HepG2 (cell line): Measurements from ENCODE around the gene TSLP. TPM values are rescaled to one million over a fixed set of nuclear protein-coding genes. Genes with fewer than 3 reads are reported as not detected.

ENCODE experiments used
- ARNTL ChIP-seq: sonication (generic); formaldehyde crosslinking; IDR thresholded peaks from 2 replicates; pipeline ENCODE4 v1.4.0; 2020; ENCODE audit warnings: mild to moderate bottlenecking, missing genetic modification reagents
- ELF1 ChIP-seq: sonication (generic); formaldehyde crosslinking; IDR thresholded peaks from 2 replicates; pipeline ENCODE4 v1.4.0; 2020; ENCODE audit warnings: missing genetic modification reagents
- ETV5 ChIP-seq: IDR thresholded peaks from 2 replicates; pipeline ENCODE4 v1.6.1; 2018; ENCODE audit warnings: missing biosample characterization, missing genetic modification reagents, inconsistent platforms, borderline replicate concordance
- EZH2 ChIP-seq: conservative IDR thresholded peaks from 2 replicates; pipeline ENCODE4 v1.6.1; 2012; ENCODE audit warnings: mild to moderate bottlenecking, low read depth, low read length, moderate library complexity
- IRF1 ChIP-seq: sonication (generic); formaldehyde crosslinking; IDR thresholded peaks from 2 replicates; pipeline ENCODE4 v1.4.0; 2020; ENCODE audit warnings: low read depth, mild to moderate bottlenecking, missing genetic modification reagents
- KDM6A ChIP-seq: IDR thresholded peaks from 2 replicates; pipeline ENCODE4 v1.6.1; 2016; ENCODE audit warnings: low read depth
- KLF13 ChIP-seq: sonication (generic); formaldehyde crosslinking; IDR thresholded peaks from 2 replicates; pipeline ENCODE4 v1.4.0; 2020; ENCODE audit warnings: mild to moderate bottlenecking, missing genetic modification reagents
- KLF15 ChIP-seq: sonication (generic); formaldehyde crosslinking; IDR thresholded peaks from 2 replicates; pipeline ENCODE4 v1.8.1; 2023; ENCODE audit warnings: borderline replicate concordance, mild to moderate bottlenecking, inconsistent platforms, missing genetic modification reagents, mixed read lengths
- NR2C2 ChIP-seq: sonication (generic); formaldehyde crosslinking; IDR thresholded peaks from 2 replicates; pipeline ENCODE4 v1.4.0; 2020; ENCODE audit warnings: missing genetic modification reagents, mild to moderate bottlenecking, moderate library complexity, borderline replicate concordance
- REPIN1 ChIP-seq: sonication (generic); formaldehyde crosslinking; IDR thresholded peaks from 2 replicates; pipeline ENCODE4 v1.8.0; 2022; ENCODE audit warnings: missing genetic modification reagents, low read depth, mild to moderate bottlenecking, borderline replicate concordance
- SIX4 ChIP-seq: sonication (generic); formaldehyde crosslinking; IDR thresholded peaks from 2 replicates; pipeline ENCODE4 v1.4.0; 2020; ENCODE audit warnings: missing genetic modification reagents
- TMF1 ChIP-seq: sonication (generic); formaldehyde crosslinking; IDR thresholded peaks from 2 replicates; pipeline ENCODE4 v1.8.1; 2022; ENCODE audit warnings: low read depth, missing genetic modification reagents
- ZBTB26 ChIP-seq: IDR thresholded peaks from 2 replicates; pipeline ENCODE4 v1.6.1; 2016; ENCODE audit warnings: missing compliant biosample characterization, missing genetic modification reagents, borderline replicate concordance
- ZNF232 ChIP-seq: sonication (generic); formaldehyde crosslinking; IDR thresholded peaks from 2 replicates; pipeline ENCODE4 v1.4.0; 2020; ENCODE audit warnings: missing genetic modification reagents, borderline replicate concordance
- ZNF331 ChIP-seq: sonication (generic); formaldehyde crosslinking; IDR thresholded peaks from 2 replicates; pipeline ENCODE4 v1.4.0; 2020; ENCODE audit warnings: missing genetic modification reagents
- ZNF572 ChIP-seq: sonication (generic); formaldehyde crosslinking; IDR thresholded peaks from 2 replicates; pipeline ENCODE4 v1.5.1; 2020; ENCODE audit warnings: mild to moderate bottlenecking, missing genetic modification reagents
- ZNF784 ChIP-seq: sonication (generic); formaldehyde crosslinking; IDR thresholded peaks from 2 replicates; pipeline ENCODE4 v1.5.1; 2020; ENCODE audit warnings: missing genetic modification reagents, mild to moderate bottlenecking, borderline replicate concordance
- polyA plus RNA-seq, 8 experiments: library from polyadenylated mRNA; depleted of rRNA in 3 of 8; stranded (reverse) in 7 of 8; unstranded in 1 of 8; fragments of >200 nt; fragmentation: Illumina TruSeq in 4 of 8; extraction: Trizol in 4 of 8; gene quantifications; 2 replicates each; pipeline versions ENCODE4 v1.2.1 to v1.2.3, GENCODE V29; 2011 to 2016; ENCODE audit warnings: low read depth in 4 of 8, missing spikeins in 1 of 8, mixed read lengths in 1 of 8; ENCODE audit not compliant: insufficient read depth in 1 of 8
- total RNA-seq, 5 experiments: library from RNA; depleted of rRNA; stranded (reverse); fragments of >200 nt; fragmentation: Illumina TruSeq; extraction: Trizol; gene quantifications; 2 replicates each; pipeline ENCODE4 v1.2.3, GENCODE V29; 2016; ENCODE audit warnings: low read depth in 1 of 5
- TF ChIP-seq, protein P1 (sequence below): IDR thresholded peaks from 2 replicates; pipeline ENCODE4 v1.6.1; 2016; ENCODE audit warnings: missing genetic modification reagents, missing compliant biosample characterization
- TF ChIP-seq, protein P2 (sequence below): sonication (generic); formaldehyde crosslinking; conservative IDR thresholded peaks from 2 replicates; pipeline ENCODE4 v1.8.0; 2022; ENCODE audit warnings: mild to moderate bottlenecking, moderate library complexity, missing genetic modification reagents
- TF ChIP-seq, protein P3 (sequence below): sonication (generic); formaldehyde crosslinking; conservative IDR thresholded peaks from 2 replicates; pipeline ENCODE4 v1.4.0; 2020; ENCODE audit warnings: mild to moderate bottlenecking, missing genetic modification reagents, moderate library complexity

The TSLP gene
- total and polyA plus RNA-seq, 2 of the 13 experiments (the other 11 are each of a cell fraction or from before 2014, with no cell fraction given): not detected

- TF ChIP-seq SIX4 (CRISPR knock-in tag) (peak; percentile 80), KLF13 (CRISPR knock-in tag) (peak; percentile 78), ELF1 (CRISPR knock-in tag) (peak; percentile 91), EZH2 (no peak), REPIN1 (CRISPR knock-in tag) (peak; percentile 99), ARNTL (CRISPR knock-in tag) (peak; percentile 81), TMF1 (CRISPR knock-in tag) (peak; percentile 98), ZBTB26 (CRISPR knock-in tag) (peak; percentile 91), NR2C2 (CRISPR knock-in tag) (peak; percentile 86), IRF1 (peak; percentile 78; the same call in 1 of the 2 replicates), KDM6A (CRISPR knock-in tag) (0 out of 2 replicates have a peak, but pooled peaks have one; percentile 42), KLF15 (CRISPR knock-in tag) (peak; percentile 71; the same call in 1 of the 2 replicates), ETV5 (CRISPR knock-in tag) (peak; percentile 88), ZNF784 (CRISPR knock-in tag) (peak; percentile 99), ZNF572 (CRISPR knock-in tag) (peak; percentile 81; the same call in 1 of the 2 replicates), ZNF331 (CRISPR knock-in tag) (peak; percentile 97), ZNF232 (CRISPR knock-in tag) (peak; percentile 93)
- TF ChIP-seq, protein P1, sequence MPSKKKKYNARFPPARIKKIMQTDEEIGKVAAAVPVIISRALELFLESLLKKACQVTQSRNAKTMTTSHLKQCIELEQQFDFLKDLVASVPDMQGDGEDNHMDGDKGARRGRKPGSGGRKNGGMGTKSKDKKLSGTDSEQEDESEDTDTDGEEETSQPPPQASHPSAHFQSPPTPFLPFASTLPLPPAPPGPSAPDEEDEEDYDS (CRISPR knock-in tag): peak; percentile 79
- TF ChIP-seq, protein P2, sequence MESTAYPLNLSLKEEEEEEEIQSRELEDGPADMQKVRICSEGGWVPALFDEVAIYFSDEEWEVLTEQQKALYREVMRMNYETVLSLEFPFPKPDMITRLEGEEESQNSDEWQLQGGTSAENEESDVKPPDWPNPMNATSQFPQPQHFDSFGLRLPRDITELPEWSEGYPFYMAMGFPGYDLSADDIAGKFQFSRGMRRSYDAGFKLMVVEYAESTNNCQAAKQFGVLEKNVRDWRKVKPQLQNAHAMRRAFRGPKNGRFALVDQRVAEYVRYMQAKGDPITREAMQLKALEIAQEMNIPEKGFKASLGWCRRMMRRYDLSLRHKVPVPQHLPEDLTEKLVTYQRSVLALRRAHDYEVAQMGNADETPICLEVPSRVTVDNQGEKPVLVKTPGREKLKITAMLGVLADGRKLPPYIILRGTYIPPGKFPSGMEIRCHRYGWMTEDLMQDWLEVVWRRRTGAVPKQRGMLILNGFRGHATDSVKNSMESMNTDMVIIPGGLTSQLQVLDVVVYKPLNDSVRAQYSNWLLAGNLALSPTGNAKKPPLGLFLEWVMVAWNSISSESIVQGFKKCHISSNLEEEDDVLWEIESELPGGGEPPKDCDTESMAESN (CRISPR knock-in tag): peak; percentile 96
- TF ChIP-seq, protein P3, sequence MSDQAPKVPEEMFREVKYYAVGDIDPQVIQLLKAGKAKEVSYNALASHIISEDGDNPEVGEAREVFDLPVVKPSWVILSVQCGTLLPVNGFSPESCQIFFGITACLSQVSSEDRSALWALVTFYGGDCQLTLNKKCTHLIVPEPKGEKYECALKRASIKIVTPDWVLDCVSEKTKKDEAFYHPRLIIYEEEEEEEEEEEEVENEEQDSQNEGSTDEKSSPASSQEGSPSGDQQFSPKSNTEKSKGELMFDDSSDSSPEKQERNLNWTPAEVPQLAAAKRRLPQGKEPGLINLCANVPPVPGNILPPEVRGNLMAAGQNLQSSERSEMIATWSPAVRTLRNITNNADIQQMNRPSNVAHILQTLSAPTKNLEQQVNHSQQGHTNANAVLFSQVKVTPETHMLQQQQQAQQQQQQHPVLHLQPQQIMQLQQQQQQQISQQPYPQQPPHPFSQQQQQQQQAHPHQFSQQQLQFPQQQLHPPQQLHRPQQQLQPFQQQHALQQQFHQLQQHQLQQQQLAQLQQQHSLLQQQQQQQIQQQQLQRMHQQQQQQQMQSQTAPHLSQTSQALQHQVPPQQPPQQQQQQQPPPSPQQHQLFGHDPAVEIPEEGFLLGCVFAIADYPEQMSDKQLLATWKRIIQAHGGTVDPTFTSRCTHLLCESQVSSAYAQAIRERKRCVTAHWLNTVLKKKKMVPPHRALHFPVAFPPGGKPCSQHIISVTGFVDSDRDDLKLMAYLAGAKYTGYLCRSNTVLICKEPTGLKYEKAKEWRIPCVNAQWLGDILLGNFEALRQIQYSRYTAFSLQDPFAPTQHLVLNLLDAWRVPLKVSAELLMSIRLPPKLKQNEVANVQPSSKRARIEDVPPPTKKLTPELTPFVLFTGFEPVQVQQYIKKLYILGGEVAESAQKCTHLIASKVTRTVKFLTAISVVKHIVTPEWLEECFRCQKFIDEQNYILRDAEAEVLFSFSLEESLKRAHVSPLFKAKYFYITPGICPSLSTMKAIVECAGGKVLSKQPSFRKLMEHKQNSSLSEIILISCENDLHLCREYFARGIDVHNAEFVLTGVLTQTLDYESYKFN (CRISPR knock-in tag): peak; percentile 64
Measured at GRCh38 chr5:111092062-111092853, 20.7 kb downstream of the TSLP start, which contains the start of gene WDR36 (continued).
